GM12878 (cell line): ENCODE measurements around the gene TSPYL6. TPM values are rescaled to one million over a fixed set of nuclear protein-coding genes. Genes with fewer than 3 reads are reported as not detected.

Experiments used
- ATAC-seq: fragments of 200-7000 bp; cut with Tn5 transposase; 3 replicates; pipeline ENCODE4 v1.9.1; 2020; ENCODE audit warnings: mild to moderate bottlenecking, moderate library complexity
- BruUV-seq: library from RNA; stranded (reverse); fragments of 400-500 nt; replicated peaks from 2 replicates; lab custom pipeline; 2021; lab: Mats Ljungman, UMichigan
- CTCF ChIA-PET: fragments of 300-600 bp; sonication (Branson Sonifier 250); formaldehyde crosslinking; extraction: SDS; loops from one replicate; lab custom pipeline; 2021; ENCODE audit warnings: inconsistent platforms; lab: Yijun Ruan, JAX
- POLR2A ChIA-PET: fragments of 350-600 bp; formaldehyde crosslinking; extraction: SDS; loops from one replicate; lab custom pipeline; 2021; ENCODE audit warnings: inconsistent platforms; lab: Charles Lee
- RAD21 ChIA-PET: fragments of 300-600 bp; sonication (Branson Sonifier 250); formaldehyde crosslinking; loops from one replicate; lab custom pipeline; 2023; ENCODE audit warnings: antibody characterized with exemption; ENCODE audit not compliant: unreplicated experiment; lab: Charles Lee
- SMC1A ChIA-PET: fragments of 300-600 bp; sonication (Branson Sonifier 250); formaldehyde crosslinking; loops from one replicate; lab custom pipeline; 2023; ENCODE audit not compliant: unreplicated experiment, uncharacterized antibody; lab: Charles Lee
- DNase-seq: peaks from one replicate; pipeline ENCODE4 v3.0.0-alpha.2; 2011; ENCODE audit warnings: low read depth, low spot score
- FAIRE-seq: peaks from 3 replicates; lab custom pipeline; 2011; peaks lifted over from hg19 to GRCh38; lab: Jason Lieb, UNC
- H2AFZ ChIP-seq: 2 replicates; pipeline ENCODE4 v1.6.0; 2011; ENCODE audit warnings: low read depth, low read length, control low read depth; ENCODE audit not compliant: control insufficient read depth
- H3K27ac ChIP-seq: 2 replicates; pipeline ENCODE4 v1.5.1; 2011; ENCODE audit warnings: control low read depth; ENCODE audit not compliant: control insufficient read depth, insufficient read depth
- H3K27me3 ChIP-seq, 2 experiments: replicated peaks in 1 of 2; 2 replicates each; pipeline versions ENCODE4 v1.6.0 to v1.6.1; 2011; ENCODE audit warnings: low read length in 1 of 2; ENCODE audit not compliant: control insufficient read depth in 2 of 2, insufficient read depth in 2 of 2
- H3K36me3 ChIP-seq, 2 experiments: 2 replicates each; pipeline ENCODE4 v1.5.1; 2011; ENCODE audit warnings: low read length in 1 of 2; ENCODE audit not compliant: control insufficient read depth in 2 of 2, insufficient read depth in 2 of 2
- H3K4me1 ChIP-seq: 2 replicates; pipeline ENCODE4 v1.6.1; 2011; ENCODE audit warnings: mild to moderate bottlenecking, low read length, moderate library complexity, mixed read lengths; ENCODE audit not compliant: control insufficient read depth, insufficient read depth
- H3K4me2 ChIP-seq: 2 replicates; pipeline ENCODE4 v1.6.0; 2011; ENCODE audit warnings: control low read depth; ENCODE audit not compliant: control insufficient read depth, insufficient read depth
- H3K4me3 ChIP-seq: fragments of 200-600 bp; sonication (generic); 2 replicates; pipeline ENCODE4 v1.5.1; 2016
- H3K79me2 ChIP-seq: 2 replicates; pipeline ENCODE4 v1.6.0; 2011; ENCODE audit warnings: low read length; ENCODE audit not compliant: control insufficient read depth, insufficient read depth
- H3K9ac ChIP-seq: 2 replicates; pipeline ENCODE4 v1.8.0; 2011; ENCODE audit warnings: low read length, control low read depth, mixed read lengths; ENCODE audit not compliant: control insufficient read depth, insufficient read depth
- H3K9me3 ChIP-seq: replicated peaks from 3 replicates; pipeline ENCODE4 v1.5.1; 2011; ENCODE audit warnings: mild to moderate bottlenecking, low read length; ENCODE audit not compliant: control insufficient read depth, insufficient read depth
- H4K20me1 ChIP-seq: 2 replicates; pipeline ENCODE4 v1.6.0; 2011; ENCODE audit not compliant: control insufficient read depth, insufficient read depth
- BACH1 ChIP-seq: fragments of 450-650 bp; IDR thresholded peaks from 2 replicates; pipeline ENCODE4 v1.6.1; 2017; ENCODE audit warnings: mild to moderate bottlenecking, borderline replicate concordance
- BCL11A ChIP-seq: IDR thresholded peaks from 2 replicates; pipeline ENCODE4 v1.6.1; 2011; ENCODE audit warnings: low read depth, low read length
- BMI1 ChIP-seq: fragments of 450-650 bp; IDR thresholded peaks from 2 replicates; pipeline ENCODE4 v1.6.1; 2016; ENCODE audit warnings: mild to moderate bottlenecking, moderate library complexity, borderline replicate concordance
- FOXM1 ChIP-seq: IDR thresholded peaks from 2 replicates; pipeline ENCODE4 v1.6.1; 2012; ENCODE audit warnings: low read depth, mild to moderate bottlenecking, inconsistent platforms, low read length, moderate library complexity
- MTA2 ChIP-seq: fragments of 450-650 bp; IDR thresholded peaks from 2 replicates; pipeline ENCODE4 v1.6.1; 2016; ENCODE audit warnings: low read depth, mild to moderate bottlenecking, moderate library complexity
- MXI1 ChIP-seq: fragments of 150-350 bp; IDR thresholded peaks from 2 replicates; pipeline ENCODE4 v1.6.1; 2011; ENCODE audit warnings: low read depth, mild to moderate bottlenecking, inconsistent platforms, low read length, improper control_type of control experiment
- RB1 ChIP-seq: fragments of 450-650 bp; formaldehyde crosslinking; IDR thresholded peaks from 2 replicates; pipeline ENCODE4 v1.6.1; 2017; ENCODE audit warnings: mild to moderate bottlenecking, borderline replicate concordance
- SIX5 ChIP-seq: IDR thresholded peaks from 2 replicates; pipeline ENCODE4 v1.6.1; 2011; ENCODE audit warnings: mild to moderate bottlenecking, low read depth, low read length, moderate library complexity; ENCODE audit not compliant: severe bottlenecking
- SREBF1 ChIP-seq: IDR thresholded peaks from 2 replicates; pipeline ENCODE4 v1.6.1; 2012; ENCODE audit warnings: mild to moderate bottlenecking, low read length
- SRF ChIP-seq, 2 experiments: IDR thresholded peaks; 2 replicates each; pipeline ENCODE4 v1.6.1; 2011; ENCODE audit warnings: low read depth in 2 of 2, low read length in 2 of 2, mild to moderate bottlenecking in 1 of 2, moderate library complexity in 1 of 2
- SUZ12 ChIP-seq: fragments of 200-600 bp; sonication (generic); IDR thresholded peaks from one replicate; pipeline ENCODE4 v1.6.1; 2018; ENCODE audit warnings: antibody characterized with exemption, mild to moderate bottlenecking; ENCODE audit not compliant: unreplicated experiment
- WGBS: methylation state at CpG from one replicate; pipeline ENCODE4 v1.1.6; 2016; ENCODE audit warnings: low lambda C conversion rate; ENCODE audit not compliant: insufficient replicate concordance, insufficient coverage; ENCODE audit errors: missing lambda C conversion rate; 5-methylcytosine and 5-hydroxymethylcytosine counted together
- in situ Hi-C: fragments of 300-500 bp; cut with MboI; formaldehyde crosslinking; loops from 9 replicates; pipeline ENCODE4 v1.14.3; 2018; ENCODE audit warnings: mixed read lengths
- intact Hi-C: fragments of 100-400 bp; cut with micrococcal nuclease; formaldehyde crosslinking; loops from one replicate; pipeline ENCODE4 v1.14.2; 2022; ENCODE audit not compliant: unreplicated experiment
- polyA plus RNA-seq, 11 experiments: library from polyadenylated mRNA; depleted of rRNA in 4 of 11; unstranded in 6 of 11; stranded (reverse) in 5 of 11; fragments of >200 nt; fragmentation: Nextera tagmentation in 4 of 11; fragmentation: Illumina TruSeq in 1 of 11; extraction: Ambion mirVana in 4 of 11; extraction: Trizol in 1 of 11; gene quantifications; 1 replicate in 1 of 11; 2 replicates in 10 of 11; pipeline versions ENCODE4 v1.2.1 to v1.2.3, GENCODE V29; 2011 to 2016; ENCODE audit warnings: inconsistent platforms in 2 of 11, missing spikeins in 2 of 11, low read depth in 1 of 11
- total RNA-seq, 4 experiments: library from RNA; depleted of rRNA in 3 of 4; stranded (reverse); fragments of >200 nt in 3 of 4; fragmentation: Illumina TruSeq in 1 of 4; extraction: Trizol in 1 of 4; gene quantifications; 2 replicates each; pipeline versions ENCODE4 v1.2.1 to v1.2.3, GENCODE V29; 2013 to 2021
- TF ChIP-seq, protein P1 (sequence below): fragments of 450-650 bp; conservative IDR thresholded peaks from 2 replicates; pipeline ENCODE4 v1.6.1; 2017; ENCODE audit warnings: mild to moderate bottlenecking, moderate library complexity
- TF ChIP-seq, protein P2 (sequence below): IDR thresholded peaks from 2 replicates; pipeline ENCODE4 v1.6.1; 2012; ENCODE audit warnings: low read length, inconsistent platforms
- TF ChIP-seq, protein P3 (sequence below): IDR thresholded peaks from 2 replicates; pipeline ENCODE4 v1.6.1; 2012; ENCODE audit warnings: low read depth, low read length, improper control_type of control experiment

The TSPYL6 gene
- total and polyA plus RNA-seq, 10 of the 15 experiments (the other 5 are each of a cell fraction or from before 2014, with no cell fraction given): not detected

DNA sequence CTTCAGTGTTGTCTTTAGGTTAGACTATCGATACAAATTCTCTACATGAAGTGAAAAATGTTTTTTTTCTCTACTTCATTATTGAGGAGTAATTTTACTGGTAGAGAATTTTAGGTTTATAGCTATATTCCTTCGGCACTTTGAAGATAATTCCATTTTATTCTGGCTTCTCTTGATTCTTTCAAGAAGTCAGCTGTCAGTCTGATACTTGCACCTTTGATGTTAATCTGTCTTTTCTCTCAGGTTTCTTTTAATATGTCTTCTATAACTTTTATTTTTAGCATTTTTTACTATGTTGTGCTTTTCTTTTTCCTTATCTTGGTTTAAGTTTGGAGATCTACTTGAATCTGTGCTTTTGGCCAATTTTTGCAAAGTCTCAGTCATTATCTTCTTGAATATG lies 18.6 kb downstream of the TSPYL6 start:
- H3K36me3 ChIP-seq: no peaks in the 10 kb centered on the region
- no peak overlapping the region for H3K9ac ChIP-seq
- H3K27me3 ChIP-seq: no peaks in the 10 kb centered on the region
- no peaks in the 10 kb centered on the region for H3K79me2 ChIP-seq
- no peaks in the 10 kb centered on the region for H4K20me1 ChIP-seq
- DNase-seq (no peak), FAIRE-seq (no peak), ATAC-seq (no peak)
- ChIA-PET CTCF (no interaction called here), RAD21 (no interaction called here), POLR2A (interaction anchor here (0.6 kb wide), 1 partner anchor 10 kb away, joined by 4 read pairs; no protein-coding TSS in a partner anchor), SMC1A (no interaction called here)
- no peak for TF ChIP-seq BCL11A
- TF ChIP-seq FOXM1: no peak
- TF ChIP-seq, protein P1, sequence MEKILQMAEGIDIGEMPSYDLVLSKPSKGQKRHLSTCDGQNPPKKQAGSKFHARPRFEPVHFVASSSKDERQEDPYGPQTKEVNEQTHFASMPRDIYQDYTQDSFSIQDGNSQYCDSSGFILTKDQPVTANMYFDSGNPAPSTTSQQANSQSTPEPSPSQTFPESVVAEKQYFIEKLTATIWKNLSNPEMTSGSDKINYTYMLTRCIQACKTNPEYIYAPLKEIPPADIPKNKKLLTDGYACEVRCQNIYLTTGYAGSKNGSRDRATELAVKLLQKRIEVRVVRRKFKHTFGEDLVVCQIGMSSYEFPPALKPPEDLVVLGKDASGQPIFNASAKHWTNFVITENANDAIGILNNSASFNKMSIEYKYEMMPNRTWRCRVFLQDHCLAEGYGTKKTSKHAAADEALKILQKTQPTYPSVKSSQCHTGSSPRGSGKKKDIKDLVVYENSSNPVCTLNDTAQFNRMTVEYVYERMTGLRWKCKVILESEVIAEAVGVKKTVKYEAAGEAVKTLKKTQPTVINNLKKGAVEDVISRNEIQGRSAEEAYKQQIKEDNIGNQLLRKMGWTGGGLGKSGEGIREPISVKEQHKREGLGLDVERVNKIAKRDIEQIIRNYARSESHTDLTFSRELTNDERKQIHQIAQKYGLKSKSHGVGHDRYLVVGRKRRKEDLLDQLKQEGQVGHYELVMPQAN: no peak
- no peak for TF ChIP-seq SUZ12
- no peak for TF ChIP-seq SREBF1
- TF ChIP-seq RB1: no peak
- TF ChIP-seq MXI1: no peak
- TF ChIP-seq BACH1: no peak
- TF ChIP-seq SRF (IDR thresholded peaks at IDR 0.05; ENCODE audit: low read depth in 2 of 2, low read length in 2 of 2): no peak
- no peak for TF ChIP-seq BMI1
- TF ChIP-seq, protein P2, sequence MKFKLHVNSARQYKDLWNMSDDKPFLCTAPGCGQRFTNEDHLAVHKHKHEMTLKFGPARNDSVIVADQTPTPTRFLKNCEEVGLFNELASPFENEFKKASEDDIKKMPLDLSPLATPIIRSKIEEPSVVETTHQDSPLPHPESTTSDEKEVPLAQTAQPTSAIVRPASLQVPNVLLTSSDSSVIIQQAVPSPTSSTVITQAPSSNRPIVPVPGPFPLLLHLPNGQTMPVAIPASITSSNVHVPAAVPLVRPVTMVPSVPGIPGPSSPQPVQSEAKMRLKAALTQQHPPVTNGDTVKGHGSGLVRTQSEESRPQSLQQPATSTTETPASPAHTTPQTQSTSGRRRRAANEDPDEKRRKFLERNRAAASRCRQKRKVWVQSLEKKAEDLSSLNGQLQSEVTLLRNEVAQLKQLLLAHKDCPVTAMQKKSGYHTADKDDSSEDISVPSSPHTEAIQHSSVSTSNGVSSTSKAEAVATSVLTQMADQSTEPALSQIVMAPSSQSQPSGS: no peak
- TF ChIP-seq, protein P3, sequence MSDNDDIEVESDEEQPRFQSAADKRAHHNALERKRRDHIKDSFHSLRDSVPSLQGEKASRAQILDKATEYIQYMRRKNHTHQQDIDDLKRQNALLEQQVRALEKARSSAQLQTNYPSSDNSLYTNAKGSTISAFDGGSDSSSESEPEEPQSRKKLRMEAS: no peak
- TF ChIP-seq SIX5: no peak
- TF ChIP-seq MTA2: no peak
- H3K9me3 ChIP-seq: no peaks in the 10 kb centered on the region
- H3K4me2 ChIP-seq: no peak overlapping the region
- 45% methylated on average over 2 of the region's 2 CpGs for WGBS
- H3K4me3 ChIP-seq: no peak overlapping the region
- no peaks in the 10 kb centered on the region for H3K4me1 ChIP-seq
- intact Hi-C loops (no loop called here), in situ Hi-C loops (no loop called here)
- H3K27ac ChIP-seq: no peak overlapping the region
- no TSS peak for BruUV-seq
- no peak overlapping the region for H2AFZ ChIP-seq
